Panc1 (cell line): ENCODE data around the gene FAM20B. TPM values are rescaled to one million over a fixed set of nuclear protein-coding genes. Genes with fewer than 3 reads are reported as not detected.

ENCODE experiments used
- ATAC-seq: fragments of 200-7000 bp; cut with Tn5 transposase; 2 replicates; pipeline ENCODE4 v1.9.1; 2020; ENCODE audit warnings: mild to moderate bottlenecking, moderate library complexity
- BruUV-seq: library from RNA; stranded (reverse); fragments of 400-500 nt; replicated peaks from 2 replicates; lab custom pipeline; 2021; lab: Mats Ljungman, UMichigan
- CTCF ChIA-PET: fragments of 300-600 bp; sonication (Branson Sonifier 250); formaldehyde crosslinking; loops from one replicate; lab custom pipeline; 2022; ENCODE audit warnings: antibody characterized with exemption; lab: Charles Lee
- POLR2A ChIA-PET: fragments of 300-600 bp; sonication (Branson Sonifier 250); formaldehyde crosslinking; loops from one replicate; lab custom pipeline; 2022; ENCODE audit warnings: antibody characterized with exemption; lab: Charles Lee
- DNase-seq: peaks from one replicate; pipeline ENCODE4 v3.0.0-alpha.2; 2010; ENCODE audit warnings: low read depth, low spot score
- H3K27ac ChIP-seq: 2 replicates; pipeline ENCODE4 v1.5.1; 2011; ENCODE audit warnings: mild to moderate bottlenecking, low read length, inconsistent platforms
- H3K27me3 ChIP-seq: fragments of 200-500 bp; sonication (Bioruptor generic); 2 replicates; pipeline ENCODE4 v1.6.0; 2014; ENCODE audit warnings: low read length, inconsistent platforms; ENCODE audit not compliant: control insufficient read depth, insufficient read depth
- H3K36me3 ChIP-seq: fragments of 200-500 bp; sonication (Bioruptor generic); 2 replicates; pipeline ENCODE4 v1.5.1; 2014; ENCODE audit warnings: inconsistent platforms, mild to moderate bottlenecking, low read length, moderate library complexity; ENCODE audit not compliant: control insufficient read depth, insufficient read depth
- H3K4me1 ChIP-seq: 2 replicates; pipeline ENCODE4 v1.5.1; 2011; ENCODE audit warnings: inconsistent platforms, mild to moderate bottlenecking, low read length, moderate library complexity; ENCODE audit not compliant: control insufficient read depth, insufficient read depth
- H3K4me3 ChIP-seq, 2 experiments: 2 replicates each; pipeline ENCODE4 v1.5.1; 2011 to 2012; ENCODE audit warnings: low read depth in 2 of 2, low read length in 2 of 2, mild to moderate bottlenecking in 2 of 2, inconsistent platforms in 1 of 2, moderate library complexity in 1 of 2
- H3K9me3 ChIP-seq: fragments of 200-500 bp; sonication (Bioruptor generic); 2 replicates; pipeline ENCODE4 v1.5.1; 2014; ENCODE audit warnings: low read depth, mild to moderate bottlenecking, inconsistent platforms, low read length, moderate library complexity; ENCODE audit not compliant: control insufficient read depth, insufficient read depth
- CTCF ChIP-seq: fragments of 450-650 bp; IDR thresholded peaks from 2 replicates; pipeline ENCODE4 v1.5.1; 2017; ENCODE audit warnings: mild to moderate bottlenecking
- POLR2AphosphoS5 ChIP-seq: IDR thresholded peaks from 2 replicates; pipeline ENCODE4 v1.6.1; 2012; ENCODE audit warnings: mild to moderate bottlenecking, low read depth, low read length, moderate library complexity
- REST ChIP-seq, 2 experiments: IDR thresholded peaks; 2 replicates each; pipeline ENCODE4 v1.6.1; 2011 to 2012; ENCODE audit warnings: low read depth in 2 of 2, control low read depth in 1 of 2, low read length in 1 of 2, mild to moderate bottlenecking in 1 of 2, moderate library complexity in 1 of 2; ENCODE audit not compliant: insufficient read depth in 1 of 2
- SIN3A ChIP-seq: IDR thresholded peaks from 2 replicates; pipeline ENCODE4 v1.6.1; 2012; ENCODE audit warnings: low read depth, mild to moderate bottlenecking, low read length, moderate library complexity, borderline replicate concordance; ENCODE audit not compliant: insufficient read depth
- TCF7L2 ChIP-seq: IDR thresholded peaks from 2 replicates; pipeline ENCODE4 v1.6.1; 2011; ENCODE audit warnings: mild to moderate bottlenecking, low read depth, low read length, inconsistent platforms
- in situ Hi-C: cut with HindIII; loops from 2 replicates; pipeline ENCODE4 v1.10.0; 2016; ENCODE audit warnings: low sequenced_read_pairs, low pct_unique_long_range_greater_than_20kb
- intact Hi-C: fragments of 100-400 bp; cut with micrococcal nuclease; formaldehyde crosslinking; loops from one replicate; pipeline ENCODE4 v1.10.0; 2022; ENCODE audit not compliant: unreplicated experiment
- total RNA-seq: library from RNA; stranded (reverse); gene quantifications from one replicate; pipeline ENCODE4 v1.2.1, GENCODE V29; 2021; ENCODE audit not compliant: unreplicated experiment

Gene FAM20B
- total RNA-seq, 1 experiment from 2014 or later: 49.9 TPM

GRCh38 chr1:179025975-179026812, 500 bp downstream of the FAM20B start:
- peak; percentile 95 for ATAC-seq
- Histone ChIP-seq H3K27me3 (no peaks in the 10 kb centered on the region), H3K27ac (peak overlapping the region; percentile 94), H3K9me3 (no peaks in the 10 kb centered on the region), H3K4me1 (peaks cover 35% of the 10 kb centered on the region), H3K4me3 (peak overlapping the region; percentile 88), H3K36me3 (no peaks in the 10 kb centered on the region; the same call in 1 of the 2 replicates)
- intact Hi-C loops: no loop called here
- TF ChIP-seq REST (IDR thresholded peaks at IDR 0.05; ENCODE audit: insufficient read depth in 1 of 2, low read depth in 2 of 2, low read length in 1 of 2): no peak
- TF ChIP-seq POLR2AphosphoS5: peak; percentile 78
- in situ Hi-C loops: no loop called here
- no peak for DNase-seq
- CTCF ChIA-PET: no interaction called here
- BruUV-seq: no TSS peak
- POLR2A ChIA-PET: no interaction called here

- no peaks in the 10 kb centered on the region for H3K9me3 ChIP-seq
- no peaks in the 10 kb centered on the region; the same call in 1 of the 2 replicates for H3K36me3 ChIP-seq
- H3K27ac ChIP-seq: peak overlapping the region; percentile 94
- ChIA-PET CTCF (no interaction called here), POLR2A (no interaction called here)
- peaks cover 37% of the 10 kb centered on the region for H3K4me1 ChIP-seq
- ATAC-seq: no peak
- no peak for DNase-seq
- in situ Hi-C loops: no loop called here
- H3K4me3 ChIP-seq: peak overlapping the region; percentile 88
- intact Hi-C loops: no loop called here
- no peaks in the 10 kb centered on the region for H3K27me3 ChIP-seq
- TF ChIP-seq REST (IDR thresholded peaks at IDR 0.05; ENCODE audit: insufficient read depth in 1 of 2, low read depth in 2 of 2, low read length in 1 of 2) (no peak), POLR2AphosphoS5 (no peak), SIN3A (no peak), CTCF (no peak), TCF7L2 (no peak)
- BruUV-seq: TSS peak; percentile 79
These were observed 1.3 kb downstream of the FAM20B start for GRCh38 chr1:179026813-179027669.
